Duodenal mucosa (tissue), 2 donors: Measurements from ENCODE around the gene ZNF148.

Source experiments
- H3K27ac ChIP-seq: one replicate; pipeline ENCODE4 v1.7.0; 2013; ENCODE audit warnings: low read depth, low read length
- H3K27me3 ChIP-seq, 2 donors: one replicate each; pipeline ENCODE4 v1.7.0; 2013; ENCODE audit warnings: low read length in 2 of 2, control low read depth in 1 of 2; ENCODE audit not compliant: insufficient read depth in 2 of 2, control insufficient read depth in 1 of 2
- H3K36me3 ChIP-seq, 2 donors: one replicate each; pipeline ENCODE4 v1.7.0; 2013; ENCODE audit warnings: low read length in 2 of 2, control low read depth in 1 of 2; ENCODE audit not compliant: insufficient read depth in 2 of 2, control insufficient read depth in 1 of 2
- H3K4me1 ChIP-seq, 2 donors: one replicate each; pipeline ENCODE4 v1.7.0; 2013; ENCODE audit warnings: low read length in 2 of 2, control low read depth in 1 of 2; ENCODE audit not compliant: insufficient read depth in 2 of 2, control insufficient read depth in 1 of 2
- H3K4me3 ChIP-seq, 2 donors: one replicate each; pipeline ENCODE4 v1.7.0; 2013; ENCODE audit warnings: low read length in 2 of 2, low read depth in 1 of 2
- H3K9ac ChIP-seq, 2 donors: one replicate each; pipeline ENCODE4 v1.7.0; 2013; ENCODE audit warnings: low read length in 2 of 2, low read depth in 1 of 2
- H3K9me3 ChIP-seq, 2 donors: one replicate each; pipeline ENCODE4 v1.7.0; 2013; ENCODE audit warnings: low read length in 2 of 2, control low read depth in 1 of 2; ENCODE audit not compliant: control insufficient read depth in 1 of 2

ZNF148 gene

GRCh38 chr3:125266971-125267370 lies 108.2 kb downstream of the ZNF148 start:
- no peaks in the 10 kb centered on the region for H3K27me3 ChIP-seq
- no peaks in the 10 kb centered on the region for H3K4me1 ChIP-seq
- no peak overlapping the region for H3K4me3 ChIP-seq
- H3K36me3 ChIP-seq = peaks cover 0 to 8% of the 10 kb centered on the region in 2 donors
- no peak overlapping the region for H3K9ac ChIP-seq
- H3K9me3 ChIP-seq = no peaks in the 10 kb centered on the region
- no peak overlapping the region for H3K27ac ChIP-seq

- no peaks in the 10 kb centered on the region for H3K9me3 ChIP-seq
- no peaks in the 10 kb centered on the region for H3K27me3 ChIP-seq
- H3K36me3 ChIP-seq = peaks cover 0 to 2% of the 10 kb centered on the region in 2 donors
- no peak overlapping the region for H3K9ac ChIP-seq
- H3K4me1 ChIP-seq = no peaks in the 10 kb centered on the region
- H3K4me3 ChIP-seq = no peak overlapping the region
- no peak overlapping the region for H3K27ac ChIP-seq
These were observed 113.0 kb downstream of the ZNF148 start for GRCh38 chr3:125262161-125262560.

- Histone ChIP-seq H3K27me3 (no peaks in the 10 kb centered on the region), H3K27ac (no peak overlapping the region), H3K4me1 (no peaks in the 10 kb centered on the region), H3K9me3 (peaks cover 0 to 2% of the 10 kb centered on the region in 2 donors), H3K9ac (no peak overlapping the region), H3K4me3 (no peak overlapping the region), H3K36me3 (peaks cover 0 to 2% of the 10 kb centered on the region in 2 donors)
These were observed 114.1 kb downstream of the ZNF148 start for GRCh38 chr3:125261031-125261430.

GRCh38 chr3:125260158-125260557 lies 115.0 kb downstream of the ZNF148 start:
- Histone ChIP-seq H3K4me3 (no peak overlapping the region), H3K27ac (no peak overlapping the region), H3K36me3 (peaks cover 0 to 2% of the 10 kb centered on the region in 2 donors), H3K4me1 (no peaks in the 10 kb centered on the region), H3K9me3 (peaks cover 0 to 2% of the 10 kb centered on the region in 2 donors), H3K9ac (no peak overlapping the region), H3K27me3 (no peaks in the 10 kb centered on the region)

GRCh38 chr3:125257536-125257935 lies 117.6 kb downstream of the ZNF148 start:
- no peaks in the 10 kb centered on the region for H3K4me1 ChIP-seq
- no peak overlapping the region for H3K9ac ChIP-seq
- peaks cover 0 to 2% of the 10 kb centered on the region in 2 donors for H3K9me3 ChIP-seq
- no peaks in the 10 kb centered on the region for H3K27me3 ChIP-seq
- no peaks in the 10 kb centered on the region for H3K36me3 ChIP-seq
- no peak overlapping the region for H3K4me3 ChIP-seq
- H3K27ac ChIP-seq = no peak overlapping the region

GRCh38 chr3:125256675-125257074 lies 118.5 kb downstream of the ZNF148 start:
- Histone ChIP-seq H3K9me3 (peaks cover 0 to 2% of the 10 kb centered on the region in 2 donors), H3K4me1 (no peaks in the 10 kb centered on the region), H3K9ac (no peak overlapping the region), H3K27me3 (no peaks in the 10 kb centered on the region), H3K27ac (no peak overlapping the region), H3K36me3 (peaks cover 0 to 3% of the 10 kb centered on the region in 2 donors), H3K4me3 (no peak overlapping the region)

- Histone ChIP-seq H3K4me1 (no peaks in the 10 kb centered on the region), H3K27ac (no peak overlapping the region), H3K4me3 (no peak overlapping the region)
These were observed 124.2 kb downstream of the ZNF148 start for GRCh38 chr3:125250973-125251372.

GRCh38 chr3:125246237-125246636 lies 128.9 kb downstream of the ZNF148 start:
- H3K27me3 ChIP-seq = no peaks in the 10 kb centered on the region
- no peak overlapping the region for H3K27ac ChIP-seq
- H3K4me3 ChIP-seq = no peak overlapping the region
- H3K36me3 ChIP-seq = no peaks in the 10 kb centered on the region
- H3K9ac ChIP-seq = no peak overlapping the region
- no peaks in the 10 kb centered on the region for H3K9me3 ChIP-seq
- H3K4me1 ChIP-seq = no peaks in the 10 kb centered on the region

More at GRCh38 chr3:125250973-125251372, 124.2 kb downstream of the ZNF148 start:
- Histone ChIP-seq H3K9me3 (no peaks in the 10 kb centered on the region), H3K27me3 (no peaks in the 10 kb centered on the region), H3K36me3 (peaks cover 0 to 3% of the 10 kb centered on the region in 2 donors), H3K9ac (no peak overlapping the region)

GRCh38 chr3:125245521-125245920 lies 129.6 kb downstream of the ZNF148 start:
- H3K36me3 ChIP-seq = no peaks in the 10 kb centered on the region

GRCh38 chr3:125240496-125240895 lies 134.6 kb downstream of the ZNF148 start:
- Histone ChIP-seq H3K36me3 (no peaks in the 10 kb centered on the region), H3K4me1 (no peaks in the 10 kb centered on the region), H3K9me3 (no peaks in the 10 kb centered on the region), H3K27ac (no peak overlapping the region), H3K27me3 (no peaks in the 10 kb centered on the region), H3K4me3 (no peak overlapping the region), H3K9ac (no peak overlapping the region)

More at GRCh38 chr3:125245521-125245920, 129.6 kb downstream of the ZNF148 start:
- no peaks in the 10 kb centered on the region for H3K4me1 ChIP-seq
- no peak overlapping the region for H3K9ac ChIP-seq
- no peaks in the 10 kb centered on the region for H3K27me3 ChIP-seq
- H3K9me3 ChIP-seq = no peaks in the 10 kb centered on the region
- no peak overlapping the region for H3K4me3 ChIP-seq
- H3K27ac ChIP-seq = no peak overlapping the region

GRCh38 chr3:125239266-125239665 lies 135.9 kb downstream of the ZNF148 start:
- no peak overlapping the region for H3K9ac ChIP-seq
- H3K27ac ChIP-seq = no peak overlapping the region
- H3K4me3 ChIP-seq = no peak overlapping the region
- H3K9me3 ChIP-seq = no peaks in the 10 kb centered on the region
- no peaks in the 10 kb centered on the region for H3K4me1 ChIP-seq
- H3K36me3 ChIP-seq = no peaks in the 10 kb centered on the region
- H3K27me3 ChIP-seq = no peaks in the 10 kb centered on the region
